HepG2 (cell line): ENCODE data around the gene PPY. TPM values are rescaled to one million over a fixed set of nuclear protein-coding genes. Genes with fewer than 3 reads are reported as not detected.
"Not testable (repeated sequence)": the region's sequence is repeated elsewhere in the genome, so short reads cannot be mapped to it uniquely, and the experiment has no call there.

Experiments used
- ATAC-seq: fragments of 200-7000 bp; cut with Tn5 transposase; 3 replicates; pipeline ENCODE4 v1.9.1; 2020; ENCODE audit warnings: mild to moderate bottlenecking, moderate library complexity
- BruUV-seq: library from RNA; stranded (reverse); fragments of 400-500 nt; replicated peaks from 2 replicates; lab custom pipeline; 2021; lab: Mats Ljungman, UMichigan
- CTCF ChIA-PET: fragments of 300-600 bp; formaldehyde crosslinking; extraction: SDS; loops from one replicate; lab custom pipeline; 2021; ENCODE audit warnings: low total read pairs, inconsistent platforms, low intra/inter-chr PET ratio; lab: Yijun Ruan, JAX
- POLR2A ChIA-PET: fragments of 350-600 bp; sonication (Branson Sonifier 250); formaldehyde crosslinking; loops from one replicate; lab custom pipeline; 2020; ENCODE audit warnings: antibody characterized with exemption, inconsistent platforms; lab: Yijun Ruan, JAX
- DNase-seq: peaks from one replicate; pipeline ENCODE4 v3.0.0-alpha.2; 2015; ENCODE audit warnings: low spot score
- FAIRE-seq: peaks from 3 replicates; lab custom pipeline; 2011; peaks lifted over from hg19 to GRCh38; lab: Jason Lieb, UNC
- H2AFZ ChIP-seq: one replicate; pipeline ENCODE4 v1.6.1; 2011; ENCODE audit warnings: low read length, inconsistent platforms
- H3K27ac ChIP-seq: fragments of 300-600 bp; 3 replicates; pipeline ENCODE4 v1.8.0; 2011; ENCODE audit warnings: mixed run types, mild to moderate bottlenecking, mixed read lengths, low read length, inconsistent platforms; ENCODE audit not compliant: insufficient read depth; ENCODE audit errors: extremely low read length
- H3K27me3 ChIP-seq, 2 experiments: fragments of 200-600 bp in 1 of 2; 2 replicates in 1 of 2; 3 replicates in 1 of 2; pipeline versions ENCODE4 v1.6.0 to v1.8.0; 2011; ENCODE audit warnings: low read length in 2 of 2, mild to moderate bottlenecking in 2 of 2, moderate library complexity in 2 of 2, inconsistent platforms in 1 of 2; ENCODE audit not compliant: insufficient read depth in 2 of 2, control insufficient read depth in 1 of 2
- H3K36me3 ChIP-seq, 2 experiments: fragments of 200-600 bp in 1 of 2; replicated peaks in 1 of 2; 2 replicates in 1 of 2; 3 replicates in 1 of 2; pipeline versions ENCODE4 v1.5.1 to v1.8.0; 2011; ENCODE audit warnings: low read length in 2 of 2, inconsistent platforms in 1 of 2; ENCODE audit not compliant: insufficient read depth in 2 of 2, control insufficient read depth in 1 of 2
- H3K4me1 ChIP-seq: 2 replicates; pipeline ENCODE4 v1.5.1; 2012; ENCODE audit warnings: low read length, inconsistent platforms; ENCODE audit not compliant: insufficient read depth
- H3K4me2 ChIP-seq: 2 replicates; pipeline ENCODE4 v1.6.0; 2011; ENCODE audit warnings: low read depth, low read length, inconsistent platforms
- H3K4me3 ChIP-seq, 3 experiments: fragments of 200-600 bp in 1 of 3; sonication (generic), shearing (Covaris generic) in 1 of 3; replicated peaks in 1 of 3; 2 replicates each; pipeline ENCODE4 v1.5.1; 2011 to 2016; ENCODE audit warnings: low read length in 3 of 3, inconsistent platforms in 2 of 3, low read depth in 2 of 3, mild to moderate bottlenecking in 2 of 3, control low read depth in 1 of 3, mixed read lengths in 1 of 3; ENCODE audit not compliant: insufficient read depth in 1 of 3
- H3K79me2 ChIP-seq: one replicate; pipeline ENCODE4 v1.6.1; 2011; ENCODE audit warnings: low read length, inconsistent platforms; ENCODE audit not compliant: insufficient read depth
- H3K9ac ChIP-seq: 2 replicates; pipeline ENCODE4 v1.6.0; 2011; ENCODE audit warnings: mild to moderate bottlenecking, low read depth, low read length, inconsistent platforms; ENCODE audit not compliant: insufficient read depth
- H3K9me3 ChIP-seq: 2 replicates; pipeline ENCODE4 v1.5.1; 2012; ENCODE audit warnings: mild to moderate bottlenecking, low read length
- H4K20me1 ChIP-seq: 2 replicates; pipeline ENCODE4 v1.6.0; 2011; ENCODE audit warnings: inconsistent platforms, mild to moderate bottlenecking, low read length, moderate library complexity; ENCODE audit not compliant: insufficient read depth
- CREB1 ChIP-seq, 2 experiments: fragments of 450-650 bp in 1 of 2; IDR thresholded peaks; 2 replicates each; pipeline ENCODE4 v1.6.1; 2016 to 2017; ENCODE audit warnings: control low read depth in 1 of 2, mild to moderate bottlenecking in 1 of 2, missing compliant biosample characterization in 1 of 2, missing genetic modification characterization in 1 of 2
- DPF2 ChIP-seq: sonication (generic); formaldehyde crosslinking; IDR thresholded peaks from 2 replicates; pipeline ENCODE4 v1.4.0; 2020; ENCODE audit warnings: mild to moderate bottlenecking, low read depth, missing genetic modification reagents, borderline replicate concordance
- FOXK1 ChIP-seq: sonication (generic); formaldehyde crosslinking; IDR thresholded peaks from 2 replicates; pipeline ENCODE4 v1.4.0; 2020; ENCODE audit warnings: low read depth, missing genetic modification reagents, borderline replicate concordance
- FOXO1 ChIP-seq: sonication (generic); formaldehyde crosslinking; IDR thresholded peaks from 2 replicates; pipeline ENCODE4 v1.4.0; 2020; ENCODE audit warnings: missing genetic modification reagents
- HDAC2 ChIP-seq: sonication (generic); formaldehyde crosslinking; IDR thresholded peaks from 2 replicates; pipeline ENCODE4 v1.4.0; 2020; ENCODE audit warnings: missing genetic modification reagents
- TBX3 ChIP-seq: fragments of 450-650 bp; IDR thresholded peaks from 2 replicates; pipeline ENCODE4 v1.6.1; 2017; ENCODE audit warnings: antibody characterized with exemption, mild to moderate bottlenecking, inconsistent platforms, borderline replicate concordance
- YEATS2 ChIP-seq: sonication (generic); formaldehyde crosslinking; IDR thresholded peaks from 2 replicates; pipeline ENCODE4 v1.4.0; 2020; ENCODE audit warnings: missing genetic modification reagents, borderline replicate concordance
- ZNF225 ChIP-seq: sonication (generic); formaldehyde crosslinking; IDR thresholded peaks from 2 replicates; pipeline ENCODE4 v1.4.0; 2020; ENCODE audit warnings: mild to moderate bottlenecking, missing genetic modification reagents
- ZNF280D ChIP-seq: sonication (generic); formaldehyde crosslinking; IDR thresholded peaks from 2 replicates; pipeline ENCODE4 v1.5.1; 2020; ENCODE audit warnings: mild to moderate bottlenecking, missing genetic modification reagents
- ZNF556 ChIP-seq: sonication (generic); formaldehyde crosslinking; IDR thresholded peaks from 2 replicates; pipeline ENCODE4 v1.4.0; 2020; ENCODE audit warnings: mild to moderate bottlenecking, missing genetic modification reagents, borderline replicate concordance
- ZNF687 ChIP-seq: sonication (generic); formaldehyde crosslinking; IDR thresholded peaks from 2 replicates; pipeline ENCODE4 v1.5.1; 2020; ENCODE audit warnings: mild to moderate bottlenecking, missing genetic modification reagents, moderate library complexity
- ZNF770 ChIP-seq: sonication (generic); formaldehyde crosslinking; IDR thresholded peaks from 2 replicates; pipeline ENCODE4 v1.5.0; 2020; ENCODE audit warnings: mild to moderate bottlenecking, missing genetic modification reagents
- WGBS: methylation state at CpG from one replicate; pipeline ENCODE4 v1.1.6; 2017; ENCODE audit warnings: low lambda C conversion rate; 5-methylcytosine and 5-hydroxymethylcytosine counted together
- in situ Hi-C: cut with HindIII; loops from 2 replicates; pipeline ENCODE4 v1.10.0; 2017; ENCODE audit warnings: low pct_unique_long_range_greater_than_20kb; ENCODE audit not compliant: extremely low pct_ligation_motif_present
- intact Hi-C: fragments of 100-400 bp; cut with micrococcal nuclease; formaldehyde crosslinking; loops from one replicate; pipeline ENCODE4 v1.10.0; 2022; ENCODE audit not compliant: unreplicated experiment
- polyA plus RNA-seq, 8 experiments: library from polyadenylated mRNA; depleted of rRNA in 3 of 8; stranded (reverse) in 7 of 8; unstranded in 1 of 8; fragments of >200 nt; fragmentation: Illumina TruSeq in 4 of 8; extraction: Trizol in 4 of 8; gene quantifications; 2 replicates each; pipeline versions ENCODE4 v1.2.1 to v1.2.3, GENCODE V29; 2011 to 2016; ENCODE audit warnings: low read depth in 4 of 8, missing spikeins in 1 of 8, mixed read lengths in 1 of 8; ENCODE audit not compliant: insufficient read depth in 1 of 8
- total RNA-seq, 5 experiments: library from RNA; depleted of rRNA; stranded (reverse); fragments of >200 nt; fragmentation: Illumina TruSeq; extraction: Trizol; gene quantifications; 2 replicates each; pipeline ENCODE4 v1.2.3, GENCODE V29; 2016; ENCODE audit warnings: low read depth in 1 of 5

Gene PPY
- total and polyA plus RNA-seq, 2 of the 13 experiments (the other 11 are each of a cell fraction or from before 2014, with no cell fraction given), result not detected

GRCh38 chr17:43972444-43973212, 30.4 kb upstream of the PPY start:
- BruUV-seq; H2AFZ ChIP-seq; H4K20me1 ChIP-seq; H3K9me3 ChIP-seq; in situ Hi-C loops; H3K4me3 ChIP-seq; H3K79me2 ChIP-seq; intact Hi-C loops; CTCF ChIA-PET; H3K36me3 ChIP-seq; TF ChIP-seq CREB1 (IDR thresholded peaks at IDR 0.05): not testable (repeated sequence)
- Histone ChIP-seq H3K27me3 (peaks cover 3 to 31% of the 10 kb centered on the region in 2 experiments; a peak in 3 of 5 replicates), H3K9ac (peak overlapping the region; percentile 2; the same call in 1 of the 2 replicates), H3K27ac (peak overlapping the region; percentile 45), H3K4me1 (peaks cover 67% of the 10 kb centered on the region), H3K4me2 (peak overlapping the region; percentile 16)
- peak; percentile 66 for FAIRE-seq
- POLR2A ChIA-PET, result interaction anchor here (0.6 to 1.3 kb wide), 2 partner anchors 11 to 36 kb away, joined by 3 to 5 read pairs; no protein-coding TSS in a partner anchor
- WGBS, result 24% methylated on average over 22 of the region's 22 CpGs
- DNase-seq, result peak; percentile 85
- peak; percentile 81 for ATAC-seq
- TF ChIP-seq DPF2 (CRISPR knock-in tag), result 0 out of 2 replicates have a peak, but pooled peaks have one; percentile 41
- TF ChIP-seq FOXK1, result 0 out of 2 replicates have a peak, but pooled peaks have one; percentile 29
- peak; percentile 83; the same call in 1 of the 2 replicates for TF ChIP-seq TBX3
- TF ChIP-seq HDAC2, result peak; percentile 49; the same call in 1 of the 2 replicates
- peak; percentile 50 for TF ChIP-seq ZNF687
- 0 out of 2 replicates have a peak, but pooled peaks have one; percentile 17 for TF ChIP-seq ZNF225 (CRISPR knock-in tag)
- TF ChIP-seq FOXO1 (CRISPR knock-in tag), result peak; percentile 38; the same call in 1 of the 2 replicates
- TF ChIP-seq ZNF280D, result peak; percentile 81
- TF ChIP-seq CREB1 (CRISPR knock-in tag; IDR thresholded peaks at IDR 0.05), result peak; percentile 35; the same call in 1 of the 2 replicates
- peak; percentile 40; the same call in 1 of the 2 replicates for TF ChIP-seq ZNF556 (CRISPR knock-in tag)
- TF ChIP-seq YEATS2 (CRISPR knock-in tag), result 0 out of 2 replicates have a peak, but pooled peaks have one; percentile 21
- peak; percentile 96 for TF ChIP-seq ZNF770 (CRISPR knock-in tag)
